CD4-positive, alpha-beta T cell (primary cell): ENCODE measurements around the gene EFTUD2. TPM values are rescaled to one million over a fixed set of nuclear protein-coding genes. Genes with fewer than 3 reads are reported as not detected.
"Not testable (repeated sequence)": the region's sequence is repeated elsewhere in the genome, so short reads cannot be mapped to it uniquely, and the experiment has no call there.

Experiments used
- ATAC-seq: fragments of 200-7000 bp; cut with Tn5 transposase; one replicate; pipeline ENCODE4 v1.10.0; 2022; ENCODE audit warnings: mild to moderate bottlenecking; ENCODE audit not compliant: poor library complexity
- CTCF ChIA-PET: fragments of 350-600 bp; sonication (Branson Sonifier 250); formaldehyde crosslinking; loops from one replicate; lab custom pipeline; 2021; ENCODE audit warnings: antibody characterized with exemption, inconsistent platforms; lab: Charles Lee
- POLR2A ChIA-PET: fragments of 350-600 bp; sonication (Branson Sonifier 250); formaldehyde crosslinking; loops from one replicate; lab custom pipeline; 2021; ENCODE audit warnings: antibody characterized with exemption, inconsistent platforms; lab: Charles Lee
- DNase-seq, 14 experiments: peaks; one replicate each; pipeline ENCODE4 v3.0.0-alpha.2; 2013 to 2020; ENCODE audit warnings: mixed read lengths in 2 of 14
- H3K27ac ChIP-seq, 2 donors: one replicate each; pipeline versions ENCODE4 v1.5.1 to v1.7.0; 2013; ENCODE audit warnings: low read length in 2 of 2, low read depth in 1 of 2, mild to moderate bottlenecking in 1 of 2
- H3K27me3 ChIP-seq, 2 experiments: 1 replicate in 1 of 2; 2 replicates in 1 of 2; pipeline versions ENCODE4 v1.6.1 to v1.7.0; 2013; ENCODE audit warnings: low read length in 2 of 2, control low read depth in 1 of 2, mild to moderate bottlenecking in 1 of 2, moderate library complexity in 1 of 2; ENCODE audit not compliant: insufficient read depth in 2 of 2, control insufficient read depth in 1 of 2
- H3K36me3 ChIP-seq: one replicate; pipeline ENCODE4 v1.6.1; 2013; ENCODE audit warnings: low read length, control low read depth; ENCODE audit not compliant: insufficient read depth
- H3K4me1 ChIP-seq: one replicate; pipeline ENCODE4 v1.6.1; 2013; ENCODE audit warnings: low read length, control low read depth; ENCODE audit not compliant: insufficient read depth
- H3K4me3 ChIP-seq: one replicate; pipeline ENCODE4 v1.5.1; 2013; ENCODE audit warnings: mild to moderate bottlenecking, low read length, moderate library complexity
- H3K9me3 ChIP-seq, 2 experiments: 1 replicate in 1 of 2; 2 replicates in 1 of 2; pipeline versions ENCODE4 v1.6.1 to v1.7.0; 2013; ENCODE audit warnings: low read length in 2 of 2, mild to moderate bottlenecking in 2 of 2, control low read depth in 1 of 2, moderate library complexity in 1 of 2; ENCODE audit not compliant: control insufficient read depth in 1 of 2, insufficient read depth in 1 of 2
- H3K27ac Mint-ChIP-seq: one replicate; pipeline ENCODE4 v1.8.0; 2020; ENCODE audit warnings: mixed read lengths
- H3K27me3 Mint-ChIP-seq: one replicate; pipeline ENCODE4 v1.8.0; 2021; ENCODE audit warnings: mixed read lengths
- H3K36me3 Mint-ChIP-seq: one replicate; pipeline ENCODE4 v1.8.0; 2021; ENCODE audit warnings: low read depth, mixed read lengths
- H3K4me1 Mint-ChIP-seq: one replicate; pipeline ENCODE4 v1.8.0; 2021; ENCODE audit warnings: low read depth, mixed read lengths
- H3K4me3 Mint-ChIP-seq: one replicate; pipeline ENCODE4 v1.8.0; 2020; ENCODE audit warnings: mild to moderate bottlenecking, mixed read lengths
- H3K9me3 Mint-ChIP-seq: one replicate; pipeline ENCODE4 v1.8.0; 2020; ENCODE audit warnings: mixed read lengths
- CTCF ChIP-seq: fragments of 200-600 bp; IDR thresholded peaks from one replicate; pipeline ENCODE4 v1.8.0; 2022; ENCODE audit warnings: antibody characterized with exemption, mild to moderate bottlenecking
- intact Hi-C, 2 experiments: fragments of 100-400 bp; cut with DNase I in 1 of 2; cut with micrococcal nuclease in 1 of 2; formaldehyde crosslinking; loops; one replicate each; pipeline versions ENCODE4 v1.15.1 to v1.9.0; 2023 to 2025; cut with DNase I, micrococcal nuclease
- polyA plus RNA-seq, 2 donors: library from polyadenylated mRNA; unstranded; fragments of 120-200 nt; gene quantifications; one replicate each; pipeline ENCODE4 v1.2.1, GENCODE V29; 2013
- total RNA-seq, 174 experiments: library from RNA in 2 of 174; stranded (reverse) in 2 of 174; gene quantifications; one replicate each; pipeline ENCODE4 v1.2.3 and lab custom pipeline; 2021 to 2026

EFTUD2 gene
- total RNA-seq (100 to 1,000 TPM; 105 to 112 TPM), total RNA-seq (lab: John Stamatoyannopoulos, UW) (67.0 to 354 (median 113) reads per million in 172 experiments)
- polyA plus RNA-seq (2013, experiment 1 of 2): 55.8 TPM
- 60.8 TPM for polyA plus RNA-seq (2013, experiment 2 of 2)

GRCh38 chr17:44899074-44899782, at the start of gene EFTUD2:
TSS of gene EFTUD2 (minus strand) at chr17:44899445. CDS start at chr17:44894521, 4,924 bp downstream.
- Histone ChIP-seq H3K27ac (peak within 1 kb of the TSS; percentile 98 to 99), H3K9me3 (no peaks in the 10 kb centered on the region), H3K4me1 (peaks cover 29% of the 10 kb centered on the region), H3K4me3 (peak within 1 kb of the TSS; percentile 82), H3K36me3 (peaks cover 7% of the 10 kb centered on the region), H3K27me3 (no peaks in the 10 kb centered on the region)
- ATAC-seq (peak; percentile 95), DNase-seq (peak; percentile 87 to 96 (median 91))
- Mint-ChIP-seq H3K36me3 (peaks cover 32% of the 10 kb centered on the region), H3K4me1 (peaks cover 37% of the 10 kb centered on the region), H3K9me3 (no peaks in the 10 kb centered on the region), H3K27me3 (peaks cover 10% of the 10 kb centered on the region), H3K27ac (peak within 1 kb of the TSS; percentile 99), H3K4me3 (peak within 1 kb of the TSS; percentile 95)
- TF ChIP-seq CTCF: no peak
- ChIA-PET CTCF (interaction anchor here (0.8 to 1.3 kb wide), 3 partner anchors 11 to 123 kb away, joined by 3 to 4 read pairs (median 3); no protein-coding TSS in a partner anchor), POLR2A (interaction anchor here (0.5 to 2.2 kb wide), 24 partner anchors 9 to 1310 kb away, joined by 3 to 13 read pairs (median 4); partner anchors contain the start of genes DBF4B, DCAKD, HDAC5 and HEXIM1)
- intact Hi-C loops: loop anchor here (1.0 to 2.0 kb wide), 3 partner anchors 124 to 210 kb away; partner anchors contain the start of genes CCDC43 (in 1 of the 2) and NMT1 (in 1 of the 2)

GRCh38 chr17:44948315-44948795, 49.1 kb upstream of the EFTUD2 start:
- Histone ChIP-seq H3K9me3 (no peaks in the 10 kb centered on the region), H3K27ac (no peak overlapping the region), H3K27me3 (peaks cover 0 to 5% of the 10 kb centered on the region in 2 experiments), H3K4me3 (peak overlapping the region; percentile 60), H3K4me1 (peaks cover 20% of the 10 kb centered on the region), H3K36me3 (no peaks in the 10 kb centered on the region)
- Mint-ChIP-seq H3K36me3 (no peaks in the 10 kb centered on the region), H3K4me1 (peaks cover 7% of the 10 kb centered on the region), H3K27me3 (no peaks in the 10 kb centered on the region), H3K9me3 (no peaks in the 10 kb centered on the region), H3K27ac (peak overlapping the region; percentile 85), H3K4me3 (peak overlapping the region; percentile 93)
- ATAC-seq (no peak), DNase-seq (no peak)
- intact Hi-C loops: loop anchor here in 1 of 2 experiments (2.0 to 5.0 kb wide), 3 partner anchors 20 to 104 kb away; partner anchors contain the start of genes C1QL1 and DCAKD
- ChIA-PET POLR2A (no interaction called here), CTCF (no interaction called here)
- TF ChIP-seq CTCF: no peak

GRCh38 chr17:44947461-44948314, 48.4 kb upstream of the EFTUD2 start, which contains the start of gene KIF18B:
TSS of gene KIF18B (minus strand) at chr17:44947773. CDS start at chr17:44936344, 11,429 bp downstream.
- H3K9me3 Mint-ChIP-seq: no peaks in the 10 kb centered on the region
- intact Hi-C loops: loop anchor here in 1 of 2 experiments (1.0 to 5.0 kb wide), 4 partner anchors 21 to 172 kb away; partner anchors contain the start of genes C1QL1 and DCAKD
- Histone ChIP-seq H3K27me3 (peaks cover 0 to 5% of the 10 kb centered on the region in 2 experiments), H3K4me1 (peaks cover 20% of the 10 kb centered on the region), H3K9me3 (no peaks in the 10 kb centered on the region), H3K36me3 (no peaks in the 10 kb centered on the region), H3K27ac (peak within 1 kb of the TSS in 1 of 2 donors; percentile 25), H3K4me3 (peak within 1 kb of the TSS; percentile 60)
- H3K4me3 Mint-ChIP-seq: peak within 1 kb of the TSS; percentile 93
- ChIA-PET POLR2A (no interaction called here), CTCF (interaction anchor here (1.0 kb wide), 1 partner anchor 72 kb away, joined by 4 read pairs; no protein-coding TSS in a partner anchor)
- ATAC-seq (peak; percentile 98), DNase-seq (peak; percentile 77 to 94 (median 84))
- H3K36me3 Mint-ChIP-seq: no peaks in the 10 kb centered on the region
- no peaks in the 10 kb centered on the region for H3K27me3 Mint-ChIP-seq
- peak within 1 kb of the TSS; percentile 85 for H3K27ac Mint-ChIP-seq
- peaks cover 7% of the 10 kb centered on the region for H3K4me1 Mint-ChIP-seq
- no peak for TF ChIP-seq CTCF

- H3K27ac ChIP-seq, H3K36me3 Mint-ChIP-seq, DNase-seq, POLR2A ChIA-PET, H3K36me3 ChIP-seq, H3K27me3 Mint-ChIP-seq, H3K9me3 ChIP-seq, H3K27ac Mint-ChIP-seq, H3K4me3 ChIP-seq, H3K27me3 ChIP-seq, H3K9me3 Mint-ChIP-seq, ATAC-seq, H3K4me3 Mint-ChIP-seq, H3K4me1 Mint-ChIP-seq: not testable (repeated sequence)
- CTCF ChIA-PET: interaction anchor here (0.9 kb wide), 1 partner anchor 76 kb away, joined by 3 read pairs; no protein-coding TSS in a partner anchor
- peaks cover 23% of the 10 kb centered on the region for H3K4me1 ChIP-seq
- intact Hi-C loops: loop anchor here in 1 of 2 experiments (5.0 kb wide), 1 partner anchor 107 kb away; the partner anchor contains the start of gene DCAKD
Observed at GRCh38 chr17:44945652-44946051, 46.4 kb upstream of the EFTUD2 start.
